IMR-90 (cell line): Measurements from ENCODE around the gene DSCAML1. TPM values are rescaled to one million over a fixed set of nuclear protein-coding genes. Genes with fewer than 3 reads are reported as not detected.

Source experiments
- ATAC-seq: fragments of 200-7000 bp; cut with Tn5 transposase; 2 replicates; pipeline ENCODE4 v1.9.1; 2020; ENCODE audit warnings: low read depth, mild to moderate bottlenecking, moderate library complexity
- BruUV-seq: library from RNA; stranded (reverse); fragments of 400-500 nt; replicated peaks from 2 replicates; lab custom pipeline; 2021; lab: Mats Ljungman, UMichigan
- CTCF ChIA-PET: fragments of 300-600 bp; formaldehyde crosslinking; extraction: SDS; loops from one replicate; lab custom pipeline; 2021; ENCODE audit warnings: antibody characterized with exemption; lab: Yijun Ruan, JAX
- POLR2A ChIA-PET: fragments of 300-600 bp; sonication (Branson Sonifier 250); formaldehyde crosslinking; loops from one replicate; lab custom pipeline; 2022; ENCODE audit warnings: antibody characterized with exemption; ENCODE audit not compliant: unreplicated experiment; lab: Charles Lee
- DNase-seq: peaks from one replicate; pipeline ENCODE4 v3.0.0; 2013
- H2AFZ ChIP-seq: replicated peaks from 2 replicates; pipeline ENCODE3; 2013; ENCODE audit warnings: low read length, mild to moderate bottlenecking; ENCODE audit not compliant: poor library complexity
- H2AK5ac ChIP-seq: 2 replicates; pipeline ENCODE4 v1.6.1; 2013; ENCODE audit warnings: low read depth, low read length, inconsistent platforms
- H2AK9ac ChIP-seq: replicated peaks from 2 replicates; pipeline ENCODE3; 2013; ENCODE audit warnings: mild to moderate bottlenecking, low read depth, low read length, moderate library complexity; ENCODE audit not compliant: poor library complexity
- H2BK120ac ChIP-seq: 2 replicates; pipeline ENCODE4 v1.6.1; 2013; ENCODE audit warnings: low read depth, low read length, inconsistent platforms
- H2BK15ac ChIP-seq: 3 replicates; pipeline ENCODE4 v1.6.1; 2013; ENCODE audit warnings: low read depth, low read length, inconsistent platforms
- H2BK20ac ChIP-seq: 2 replicates; pipeline ENCODE4 v1.6.1; 2013; ENCODE audit warnings: low read depth, mild to moderate bottlenecking, inconsistent platforms, low read length, moderate library complexity
- H2BK5ac ChIP-seq: 2 replicates; pipeline ENCODE4 v1.6.1; 2013; ENCODE audit warnings: mild to moderate bottlenecking, low read depth, low read length, inconsistent platforms; ENCODE audit not compliant: poor library complexity, severe bottlenecking
- H3K14ac ChIP-seq: replicated peaks from 2 replicates; pipeline ENCODE4 v1.6.1; 2013; ENCODE audit warnings: low read depth, low read length, inconsistent platforms
- H3K18ac ChIP-seq: 2 replicates; pipeline ENCODE4 v1.6.1; 2013; ENCODE audit warnings: low read depth, low read length, control low read depth
- H3K23ac ChIP-seq: 2 replicates; pipeline ENCODE4 v1.6.1; 2013; ENCODE audit warnings: low read depth, low read length, inconsistent platforms
- H3K27ac ChIP-seq: 2 replicates; pipeline ENCODE4 v1.5.1; 2013; ENCODE audit warnings: mild to moderate bottlenecking, control low read depth, low read length; ENCODE audit not compliant: insufficient read depth
- H3K27me3 ChIP-seq: 2 replicates; pipeline ENCODE4 v1.6.1; 2013; ENCODE audit warnings: low read length; ENCODE audit not compliant: control insufficient read depth, insufficient read depth
- H3K36me3 ChIP-seq: 2 replicates; pipeline ENCODE4 v1.6.1; 2013; ENCODE audit warnings: low read length, mixed read lengths; ENCODE audit not compliant: control insufficient read depth, insufficient read depth
- H3K4ac ChIP-seq: 2 replicates; pipeline ENCODE4 v1.6.1; 2013; ENCODE audit warnings: low read depth, low read length, inconsistent platforms
- H3K4me1 ChIP-seq: 2 replicates; pipeline ENCODE4 v1.6.1; 2013; ENCODE audit warnings: low read length, mixed read lengths; ENCODE audit not compliant: control insufficient read depth, insufficient read depth
- H3K4me2 ChIP-seq: 2 replicates; pipeline ENCODE4 v1.6.1; 2013; ENCODE audit warnings: low read depth, mild to moderate bottlenecking, control low read depth, low read length, moderate library complexity
- H3K4me3 ChIP-seq: 2 replicates; pipeline ENCODE4 v1.5.1; 2013; ENCODE audit warnings: low read depth, mild to moderate bottlenecking, control low read depth, low read length, moderate library complexity; ENCODE audit not compliant: insufficient read depth
- H3K56ac ChIP-seq: 2 replicates; pipeline ENCODE4 v1.6.1; 2013; ENCODE audit warnings: low read length, inconsistent platforms; ENCODE audit not compliant: insufficient read depth; ENCODE audit errors: extremely low read depth
- H3K79me1 ChIP-seq, 2 experiments: 2 replicates each; pipeline ENCODE4 v1.6.1; 2013; ENCODE audit warnings: low read length in 2 of 2, inconsistent platforms in 1 of 2, low read depth in 1 of 2
- H3K9ac ChIP-seq: 2 replicates; pipeline ENCODE4 v1.6.1; 2013; ENCODE audit warnings: low read depth, low read length, control low read depth
- H3K9me1 ChIP-seq: 2 replicates; pipeline ENCODE4 v1.6.1; 2013; ENCODE audit warnings: low read length, inconsistent platforms; ENCODE audit not compliant: insufficient read depth
- H3K9me3 ChIP-seq: 2 replicates; pipeline ENCODE4 v1.6.1; 2013; ENCODE audit warnings: low read length; ENCODE audit not compliant: control insufficient read depth, insufficient read depth
- H4K20me1 ChIP-seq: 2 replicates; pipeline ENCODE4 v1.6.1; 2013; ENCODE audit warnings: low read length, inconsistent platforms; ENCODE audit not compliant: insufficient read depth
- H4K5ac ChIP-seq: 2 replicates; pipeline ENCODE4 v1.6.1; 2013; ENCODE audit warnings: mild to moderate bottlenecking, low read depth, low read length, control low read depth
- H4K8ac ChIP-seq, 2 experiments: 2 replicates each; pipeline ENCODE4 v1.6.1; 2013; ENCODE audit warnings: low read depth in 2 of 2, low read length in 2 of 2, control low read depth in 1 of 2, inconsistent platforms in 1 of 2
- H4K91ac ChIP-seq: 2 replicates; pipeline ENCODE4 v1.6.1; 2013; ENCODE audit warnings: low read depth, low read length, inconsistent platforms; ENCODE audit not compliant: insufficient read depth
- BHLHE40 ChIP-seq: fragments of 150-350 bp; IDR thresholded peaks from 2 replicates; pipeline ENCODE4 v1.6.1; 2016; ENCODE audit warnings: mild to moderate bottlenecking, low read depth, low read length
- CEBPB ChIP-seq: IDR thresholded peaks from 2 replicates; pipeline ENCODE4 v1.6.1; 2012; ENCODE audit warnings: low read depth, low read length, improper control_type of control experiment
- MXI1 ChIP-seq: IDR thresholded peaks from 2 replicates; pipeline ENCODE4 v1.6.1; 2012; ENCODE audit warnings: low read depth, mild to moderate bottlenecking, low read length, moderate library complexity, borderline replicate concordance
- RAD21 ChIP-seq: IDR thresholded peaks from 2 replicates; pipeline ENCODE4 v1.6.1; 2012; ENCODE audit warnings: low read length, improper control_type of control experiment
- RCOR1 ChIP-seq: IDR thresholded peaks from 2 replicates; pipeline ENCODE4 v1.6.1; 2012; ENCODE audit warnings: mild to moderate bottlenecking, low read length, improper control_type of control experiment; ENCODE audit not compliant: insufficient replicate concordance
- RFX5 ChIP-seq: IDR thresholded peaks from 2 replicates; pipeline ENCODE4 v1.8.0; 2012; ENCODE audit warnings: low read depth, mild to moderate bottlenecking, low read length, moderate library complexity
- SMC3 ChIP-seq: fragments of 150-350 bp; IDR thresholded peaks from 2 replicates; pipeline ENCODE4 v1.6.1; 2016; ENCODE audit warnings: low read depth, mild to moderate bottlenecking, antibody characterized with exemption, low read length, moderate library complexity
- WGBS, 2 experiments: methylation state at CpG; one replicate each; pipeline versions ENCODE4 v1.1.5 to v1.1.7; 2013; ENCODE audit warnings: missing lambda C conversion rate in 2 of 2; ENCODE audit not compliant: insufficient read length in 1 of 2; ENCODE audit errors: extremely low coverage in 2 of 2; 5-methylcytosine and 5-hydroxymethylcytosine counted together
- dilution Hi-C: fragments of 300-500 bp; cut with HindIII; formaldehyde crosslinking; loops from one replicate; pipeline ENCODE4 v1.14.3; 2018; ENCODE audit warnings: low sequenced_read_pairs; ENCODE audit not compliant: unreplicated experiment
- in situ Hi-C: fragments of 300-500 bp; cut with MboI; formaldehyde crosslinking; loops from 3 replicates; pipeline ENCODE4 v1.14.3; 2019; ENCODE audit warnings: low sequenced_read_pairs, inconsistent platforms, mixed read lengths
- intact Hi-C: fragments of 100-400 bp; cut with micrococcal nuclease; formaldehyde crosslinking; loops from 2 replicates; pipeline ENCODE4 v1.10.0; 2022
- polyA plus RNA-seq, 3 experiments: library from polyadenylated mRNA; depleted of rRNA; stranded (reverse); fragments of >200 nt; gene quantifications; 2 replicates each; pipeline ENCODE4 v1.2.3, GENCODE V29; 2012; ENCODE audit warnings: low replicate concordance in 1 of 3
- total RNA-seq: library from RNA; depleted of rRNA; stranded (reverse); fragments of >200 nt; gene quantifications from 2 replicates; pipeline ENCODE4 v1.2.3, GENCODE V29; 2012
- TF ChIP-seq, protein P1 (sequence below): conservative IDR thresholded peaks from 2 replicates; pipeline ENCODE4 v1.5.1; 2012; ENCODE audit warnings: mild to moderate bottlenecking, low read depth, low read length, improper control_type of control experiment

DSCAML1 gene
- total and polyA plus RNA-seq, 2 of the 4 experiments (the other 2 are of a cell fraction) = not detected

DNA sequence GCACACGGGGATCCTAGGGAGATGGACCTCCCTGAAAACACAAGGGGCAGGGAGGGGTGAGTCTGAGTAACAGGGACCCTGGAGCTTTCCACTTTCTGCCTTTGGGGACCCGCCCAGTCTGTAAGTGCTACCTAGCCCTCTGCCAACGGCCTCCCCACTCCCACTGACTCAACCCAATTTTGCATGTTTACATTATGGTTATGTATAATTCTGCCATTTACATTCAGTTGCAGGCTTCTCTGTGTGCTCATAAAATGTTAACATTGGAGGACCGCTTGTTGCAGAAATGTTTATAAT lies 105.8 kb downstream of the DSCAML1 start:
- no peaks in the 10 kb centered on the region for H3K9me3 ChIP-seq
- ATAC-seq (no peak), DNase-seq (no peak)
- H2BK15ac ChIP-seq = no peak overlapping the region
- H2BK5ac ChIP-seq = no peak overlapping the region
- no peak overlapping the region for H3K14ac ChIP-seq
- no peak overlapping the region for H2AFZ ChIP-seq
- no CpG with 5 or more reads among the region's 4 CpGs for WGBS, 2 experiments
- no peaks in the 10 kb centered on the region for H4K20me1 ChIP-seq
- no peaks in the 10 kb centered on the region for H3K79me1 ChIP-seq
- POLR2A ChIA-PET = no interaction called here
- H3K27me3 ChIP-seq = peaks cover 19% of the 10 kb centered on the region
- no peak overlapping the region for H3K18ac ChIP-seq
- no peak overlapping the region for H3K23ac ChIP-seq
- dilution Hi-C loops (no loop called here), intact Hi-C loops (no loop called here), in situ Hi-C loops (no loop called here)
- H3K4ac ChIP-seq = no peak overlapping the region
- no peak overlapping the region for H3K9ac ChIP-seq
- no peak overlapping the region for H3K4me3 ChIP-seq
- BruUV-seq = no TSS peak
- H2AK9ac ChIP-seq = no peak overlapping the region
- H4K5ac ChIP-seq = no peak overlapping the region
- H3K36me3 ChIP-seq = no peaks in the 10 kb centered on the region
- H3K4me1 ChIP-seq = no peaks in the 10 kb centered on the region
- TF ChIP-seq MXI1 = no peak
- TF ChIP-seq, protein P1, sequence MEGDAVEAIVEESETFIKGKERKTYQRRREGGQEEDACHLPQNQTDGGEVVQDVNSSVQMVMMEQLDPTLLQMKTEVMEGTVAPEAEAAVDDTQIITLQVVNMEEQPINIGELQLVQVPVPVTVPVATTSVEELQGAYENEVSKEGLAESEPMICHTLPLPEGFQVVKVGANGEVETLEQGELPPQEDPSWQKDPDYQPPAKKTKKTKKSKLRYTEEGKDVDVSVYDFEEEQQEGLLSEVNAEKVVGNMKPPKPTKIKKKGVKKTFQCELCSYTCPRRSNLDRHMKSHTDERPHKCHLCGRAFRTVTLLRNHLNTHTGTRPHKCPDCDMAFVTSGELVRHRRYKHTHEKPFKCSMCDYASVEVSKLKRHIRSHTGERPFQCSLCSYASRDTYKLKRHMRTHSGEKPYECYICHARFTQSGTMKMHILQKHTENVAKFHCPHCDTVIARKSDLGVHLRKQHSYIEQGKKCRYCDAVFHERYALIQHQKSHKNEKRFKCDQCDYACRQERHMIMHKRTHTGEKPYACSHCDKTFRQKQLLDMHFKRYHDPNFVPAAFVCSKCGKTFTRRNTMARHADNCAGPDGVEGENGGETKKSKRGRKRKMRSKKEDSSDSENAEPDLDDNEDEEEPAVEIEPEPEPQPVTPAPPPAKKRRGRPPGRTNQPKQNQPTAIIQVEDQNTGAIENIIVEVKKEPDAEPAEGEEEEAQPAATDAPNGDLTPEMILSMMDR = no peak
- no peak for TF ChIP-seq SMC3
- TF ChIP-seq RFX5 = no peak
- no peak for TF ChIP-seq RCOR1
- no peak for TF ChIP-seq RAD21
- TF ChIP-seq BHLHE40 = no peak
- no peak for TF ChIP-seq CEBPB
- no peak overlapping the region for H3K56ac ChIP-seq
- no peak overlapping the region for H4K8ac ChIP-seq
- CTCF ChIA-PET = interaction anchor here (0.5 kb wide), 1 partner anchor 295 kb away, joined by 4 read pairs; no protein-coding TSS in a partner anchor
- H3K27ac ChIP-seq = no peak overlapping the region
- no peak overlapping the region for H3K4me2 ChIP-seq
- H2AK5ac ChIP-seq = no peak overlapping the region
- H3K9me1 ChIP-seq = no peaks in the 10 kb centered on the region
- H2BK20ac ChIP-seq = no peak overlapping the region
- no peak overlapping the region for H2BK120ac ChIP-seq
- H4K91ac ChIP-seq = no peak overlapping the region
